ENCODE measurements around the gene KLF1. TPM values are rescaled to one million over a fixed set of nuclear protein-coding genes. Genes with fewer than 3 reads are reported as not detected.

KLF1 gene
- total RNA-seq, 1 experiment from 2014 or later = not detected

DNA sequence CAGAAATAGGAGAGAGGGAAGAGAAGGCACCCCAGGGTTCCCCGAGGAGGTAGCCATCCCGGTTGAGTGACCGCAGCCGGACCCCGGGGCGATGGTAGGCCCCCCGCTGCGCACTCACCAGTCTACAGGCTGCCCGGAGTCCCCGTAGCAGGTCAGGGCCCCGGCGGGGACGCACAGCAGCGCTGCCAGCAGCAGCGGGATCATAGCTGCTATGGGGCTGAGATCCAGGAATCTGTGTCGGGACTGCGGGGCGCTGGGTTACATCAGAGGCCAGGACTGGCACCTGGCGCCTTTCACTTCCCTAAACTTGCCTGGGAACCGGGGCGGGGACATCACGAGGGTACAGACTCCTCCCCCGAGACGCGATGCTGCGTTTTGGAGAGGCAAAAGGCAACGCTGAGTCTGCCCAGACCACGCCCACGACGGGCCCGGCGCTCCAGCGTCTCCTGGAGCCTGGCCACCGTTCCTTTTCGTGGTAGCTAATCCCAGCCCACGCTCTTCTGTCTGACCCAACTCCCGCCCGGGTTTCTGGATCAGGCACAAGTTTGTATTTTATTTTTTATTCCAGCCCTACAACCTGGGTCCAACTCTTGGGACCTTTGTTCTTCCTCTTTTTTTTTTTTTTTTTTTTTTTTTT, 5.7 kb downstream of the KLF1 start, which contains the start of gene DNASE2:
Gene DNASE2 (minus strand): TSS at position 278 of the 637 bp plus-strand sequence. CDS start 74 bp downstream, at position 204.
- Mint-ChIP-seq H3K27me3 (ENCODE audit: unreplicated experiment) (peaks cover 8% of the 10 kb centered on the region), H3K36me3 (ENCODE audit: insufficient read depth, unreplicated experiment) (peaks cover 42% of the 10 kb centered on the region), H3K4me1 (ENCODE audit: low read depth, unreplicated experiment) (peaks cover 7% of the 10 kb centered on the region), H3K4me3 (ENCODE audit: low read depth, unreplicated experiment) (peak within 1 kb of the TSS; percentile 73), H3K27ac (ENCODE audit: unreplicated experiment) (peak within 1 kb of the TSS; percentile 74), H3K9me3 (ENCODE audit: low read depth, unreplicated experiment) (peaks cover 3% of the 10 kb centered on the region)
- TF ChIP-seq, protein P1, sequence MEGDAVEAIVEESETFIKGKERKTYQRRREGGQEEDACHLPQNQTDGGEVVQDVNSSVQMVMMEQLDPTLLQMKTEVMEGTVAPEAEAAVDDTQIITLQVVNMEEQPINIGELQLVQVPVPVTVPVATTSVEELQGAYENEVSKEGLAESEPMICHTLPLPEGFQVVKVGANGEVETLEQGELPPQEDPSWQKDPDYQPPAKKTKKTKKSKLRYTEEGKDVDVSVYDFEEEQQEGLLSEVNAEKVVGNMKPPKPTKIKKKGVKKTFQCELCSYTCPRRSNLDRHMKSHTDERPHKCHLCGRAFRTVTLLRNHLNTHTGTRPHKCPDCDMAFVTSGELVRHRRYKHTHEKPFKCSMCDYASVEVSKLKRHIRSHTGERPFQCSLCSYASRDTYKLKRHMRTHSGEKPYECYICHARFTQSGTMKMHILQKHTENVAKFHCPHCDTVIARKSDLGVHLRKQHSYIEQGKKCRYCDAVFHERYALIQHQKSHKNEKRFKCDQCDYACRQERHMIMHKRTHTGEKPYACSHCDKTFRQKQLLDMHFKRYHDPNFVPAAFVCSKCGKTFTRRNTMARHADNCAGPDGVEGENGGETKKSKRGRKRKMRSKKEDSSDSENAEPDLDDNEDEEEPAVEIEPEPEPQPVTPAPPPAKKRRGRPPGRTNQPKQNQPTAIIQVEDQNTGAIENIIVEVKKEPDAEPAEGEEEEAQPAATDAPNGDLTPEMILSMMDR (IDR thresholded peaks at IDR 0.05; ENCODE audit: unreplicated experiment) = no peak
- DNase-seq = peak; percentile 91
- BruUV-seq (replicated peaks) = no TSS peak
- CTCF ChIA-PET = interaction anchor here (0.7 to 1.2 kb wide), 3 partner anchors 10 to 269 kb away, joined by 3 to 4 read pairs (median 3); partner anchors contain the start of genes GCDH, IER2 and STX10
- intact Hi-C loops (cut with micrococcal nuclease; ENCODE audit: unreplicated experiment) = no loop called here

DNA sequence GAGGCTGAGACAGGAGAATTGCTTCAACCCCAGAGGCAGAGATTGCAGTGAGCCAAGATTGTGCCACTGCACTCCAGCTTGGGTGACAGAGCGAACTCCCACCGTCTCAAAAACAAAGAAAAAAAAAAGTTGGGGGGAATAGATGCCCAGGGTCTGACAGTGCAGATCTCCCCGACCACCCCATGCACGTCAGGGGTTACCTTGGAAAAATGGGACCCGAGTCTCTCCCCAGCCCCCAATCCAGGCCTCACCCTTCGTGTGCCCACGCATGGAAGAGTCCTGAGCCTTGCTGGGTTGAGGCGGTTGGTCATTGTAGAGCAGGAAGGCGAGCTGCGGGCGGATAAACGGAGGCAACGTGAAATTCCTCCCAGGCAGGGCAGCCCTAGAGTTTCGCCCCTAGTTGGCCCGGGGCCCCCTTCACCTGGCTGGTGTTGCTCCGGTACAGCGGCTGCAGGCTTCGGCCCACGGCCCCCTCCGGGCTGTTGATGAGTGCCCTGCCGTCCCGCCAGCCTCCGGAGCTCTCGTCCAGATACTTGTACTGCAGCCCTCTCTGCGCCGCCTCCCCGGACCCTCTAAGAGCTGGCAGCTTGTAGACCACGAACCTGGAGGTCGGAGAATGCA, 6.3 kb downstream of the KLF1 start:
- no peak for DNase-seq
- peaks cover 2% of the 10 kb centered on the region for H3K27me3 Mint-ChIP-seq (ENCODE audit: unreplicated experiment)
- H3K27ac Mint-ChIP-seq (ENCODE audit: unreplicated experiment) = no peak overlapping the region
- TF ChIP-seq, protein P1 (IDR thresholded peaks at IDR 0.05; ENCODE audit: unreplicated experiment) = no peak
- H3K4me1 Mint-ChIP-seq (ENCODE audit: low read depth, unreplicated experiment) = peaks cover 7% of the 10 kb centered on the region
- H3K4me3 Mint-ChIP-seq (ENCODE audit: low read depth, unreplicated experiment) = peak overlapping the region; percentile 73
- peaks cover 3% of the 10 kb centered on the region for H3K9me3 Mint-ChIP-seq (ENCODE audit: low read depth, unreplicated experiment)
- TSS peak; percentile 54 for BruUV-seq (replicated peaks)
- H3K36me3 Mint-ChIP-seq (ENCODE audit: insufficient read depth, unreplicated experiment) = peaks cover 42% of the 10 kb centered on the region
- intact Hi-C loops (cut with micrococcal nuclease; ENCODE audit: unreplicated experiment) = no loop called here
- CTCF ChIA-PET = interaction anchor here (0.5 to 1.2 kb wide), 2 partner anchors 17 to 127 kb away, joined by 3 to 11 read pairs; no protein-coding TSS in a partner anchor

DNA sequence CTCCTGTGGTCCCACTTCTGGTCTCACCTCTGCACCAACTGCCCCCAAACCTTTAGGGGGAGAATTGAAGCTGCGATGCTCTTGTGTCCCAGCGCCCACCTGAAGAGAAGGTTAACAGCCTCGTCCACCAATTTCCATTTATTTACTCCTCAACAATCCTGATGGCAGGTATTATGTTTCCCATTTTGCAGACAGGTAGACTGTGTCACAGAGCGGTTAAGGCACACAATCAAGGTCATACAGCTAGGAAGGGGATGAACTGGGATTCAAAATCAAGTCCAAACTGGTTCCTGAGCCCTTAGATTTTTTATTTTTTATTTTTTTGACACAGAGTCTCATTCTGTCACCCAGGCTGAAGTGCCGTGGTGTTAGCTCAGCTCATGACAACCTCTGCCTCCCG, 11.9 kb downstream of the KLF1 start:
- Mint-ChIP-seq H3K36me3 (ENCODE audit: insufficient read depth, unreplicated experiment) (peaks cover 39% of the 10 kb centered on the region), H3K9me3 (ENCODE audit: low read depth, unreplicated experiment) (no peaks in the 10 kb centered on the region), H3K27me3 (ENCODE audit: unreplicated experiment) (no peaks in the 10 kb centered on the region), H3K4me3 (ENCODE audit: low read depth, unreplicated experiment) (no peak overlapping the region), H3K27ac (ENCODE audit: unreplicated experiment) (no peak overlapping the region), H3K4me1 (ENCODE audit: low read depth, unreplicated experiment) (peaks cover 12% of the 10 kb centered on the region)
- intact Hi-C loops (cut with micrococcal nuclease; ENCODE audit: unreplicated experiment) = no loop called here
- CTCF ChIA-PET = no interaction called here
- no TSS peak for BruUV-seq (replicated peaks)
- TF ChIP-seq, protein P1 (IDR thresholded peaks at IDR 0.05; ENCODE audit: unreplicated experiment) = no peak
- DNase-seq = no peak

DNA sequence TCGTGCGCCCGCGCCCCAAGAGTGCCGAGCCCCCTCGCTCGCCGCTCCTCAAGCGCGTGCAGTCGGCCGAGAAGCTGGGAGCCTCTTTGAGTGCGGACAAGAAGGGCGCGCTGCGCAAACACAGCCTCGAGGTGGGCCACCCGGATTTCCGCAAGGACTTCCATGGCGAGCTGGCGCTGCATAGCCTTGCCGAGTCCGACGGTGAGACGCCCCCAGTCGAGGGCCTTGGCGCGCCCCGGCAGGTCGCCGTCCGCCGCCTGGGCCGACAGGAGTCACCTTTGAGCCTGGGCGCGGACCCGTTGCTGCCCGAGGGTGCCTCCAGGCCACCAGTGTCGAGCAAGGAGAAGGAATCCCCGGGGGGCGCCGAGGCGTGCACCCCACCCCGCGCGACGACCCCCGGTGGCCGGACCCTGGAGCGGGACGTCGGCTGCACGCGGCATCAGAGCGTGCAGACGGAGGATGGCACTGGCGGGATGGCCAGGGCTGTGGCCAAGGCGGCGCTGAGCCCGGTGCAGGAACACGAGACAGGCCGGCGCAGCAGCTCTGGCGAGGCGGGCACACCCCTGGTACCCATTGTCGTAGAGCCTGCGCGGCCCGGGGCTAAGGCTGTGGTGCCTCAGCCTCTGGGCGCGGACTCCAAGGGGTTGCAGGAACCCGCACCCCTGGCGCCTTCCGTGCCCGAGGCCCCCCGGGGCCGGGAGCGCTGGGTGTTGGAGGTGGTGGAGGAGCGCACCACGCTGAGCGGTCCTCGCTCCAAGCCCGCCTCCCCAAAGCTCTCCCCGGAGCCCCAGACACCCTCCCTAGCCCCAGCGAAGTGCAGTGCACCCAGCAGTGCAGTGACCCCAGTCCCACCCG, 12.9 kb downstream of the KLF1 start:
- Mint-ChIP-seq H3K9me3 (ENCODE audit: low read depth, unreplicated experiment) (no peaks in the 10 kb centered on the region), H3K36me3 (ENCODE audit: insufficient read depth, unreplicated experiment) (peaks cover 40% of the 10 kb centered on the region), H3K27me3 (ENCODE audit: unreplicated experiment) (no peaks in the 10 kb centered on the region), H3K27ac (ENCODE audit: unreplicated experiment) (peak overlapping the region; percentile 67), H3K4me1 (ENCODE audit: low read depth, unreplicated experiment) (peaks cover 12% of the 10 kb centered on the region), H3K4me3 (ENCODE audit: low read depth, unreplicated experiment) (peak overlapping the region; percentile 85)
- CTCF ChIA-PET = interaction anchor here (1.0 to 1.7 kb wide), 2 partner anchors 11 to 97 kb away, joined by 3 to 9 read pairs; no protein-coding TSS in a partner anchor
- intact Hi-C loops (cut with micrococcal nuclease; ENCODE audit: unreplicated experiment) = no loop called here
- TF ChIP-seq, protein P1 (IDR thresholded peaks at IDR 0.05; ENCODE audit: unreplicated experiment) = no peak
- DNase-seq = no peak
- no TSS peak for BruUV-seq (replicated peaks)
